H1 (cell line): ENCODE data around the gene LRPAP1. TPM values are rescaled to one million over a fixed set of nuclear protein-coding genes. Genes with fewer than 3 reads are reported as not detected.

Experiments
- CTCF ChIA-PET: fragments of 300-600 bp; sonication (Branson Sonifier 250); formaldehyde crosslinking; loops from one replicate; lab custom pipeline; 2021; ENCODE audit not compliant: partially characterized antibody; lab: Charles Lee
- POLR2A ChIA-PET: fragments of 300-600 bp; sonication (Branson Sonifier 250); formaldehyde crosslinking; loops from one replicate; lab custom pipeline; 2021; ENCODE audit warnings: inconsistent platforms; ENCODE audit not compliant: partially characterized antibody; lab: Charles Lee
- DNase-seq, 2 experiments: peaks; one replicate each; pipeline versions ENCODE4 v3.0.0 to v3.0.0-alpha.2; 2010 to 2022; ENCODE audit warnings: low spot score in 2 of 2, low read depth in 1 of 2, mixed read lengths in 1 of 2
- FAIRE-seq: peaks from 2 replicates; lab custom pipeline; 2011; peaks lifted over from hg19 to GRCh38; lab: Jason Lieb, UNC
- H2AFZ ChIP-seq: 2 replicates; pipeline ENCODE4 v1.8.1; 2012; ENCODE audit warnings: low read length, inconsistent platforms
- H2AK5ac ChIP-seq: 2 replicates; pipeline ENCODE4 v1.6.1; 2013; ENCODE audit warnings: low read depth, low read length
- H2BK120ac ChIP-seq: replicated peaks from 2 replicates; pipeline ENCODE3; 2013; ENCODE audit warnings: low read depth, low read length, inconsistent platforms
- H2BK12ac ChIP-seq: 2 replicates; pipeline ENCODE4 v1.6.1; 2013; ENCODE audit warnings: low read depth, low read length
- H2BK15ac ChIP-seq: 2 replicates; pipeline ENCODE4 v1.6.1; 2013; ENCODE audit warnings: low read length
- H2BK20ac ChIP-seq: 2 replicates; pipeline ENCODE4 v1.6.1; 2013; ENCODE audit warnings: low read length
- H2BK5ac ChIP-seq: 2 replicates; pipeline ENCODE4 v1.6.1; 2013; ENCODE audit warnings: low read depth, low read length
- H3K14ac ChIP-seq: 2 replicates; pipeline ENCODE4 v1.6.1; 2013; ENCODE audit warnings: inconsistent platforms; ENCODE audit not compliant: insufficient read length
- H3K18ac ChIP-seq: 2 replicates; pipeline ENCODE4 v1.6.1; 2013; ENCODE audit warnings: low read length; ENCODE audit errors: extremely low read depth
- H3K23ac ChIP-seq: 2 replicates; pipeline ENCODE4 v1.6.1; 2013; ENCODE audit warnings: inconsistent platforms; ENCODE audit not compliant: insufficient read length
- H3K23me2 ChIP-seq: 2 replicates; pipeline ENCODE4 v1.6.1; 2013; ENCODE audit warnings: low read depth, low read length
- H3K27ac ChIP-seq: 2 replicates; pipeline ENCODE4 v1.6.1; 2011; ENCODE audit warnings: low read depth, low read length, inconsistent platforms
- H3K27me3 ChIP-seq, 4 experiments: replicated peaks in 1 of 4; 1 replicate in 1 of 4; 2 replicates in 3 of 4; pipeline versions ENCODE4 v1.6.1 to v1.8.1; 2011 to 2013; ENCODE audit warnings: low read length in 3 of 4, mild to moderate bottlenecking in 3 of 4, inconsistent platforms in 2 of 4, mixed read lengths in 2 of 4, moderate library complexity in 1 of 4; ENCODE audit not compliant: control insufficient read depth in 3 of 4, insufficient read depth in 3 of 4; ENCODE audit errors: extremely low read depth in 1 of 4
- H3K36me3 ChIP-seq, 4 experiments: 2 replicates each; pipeline versions ENCODE4 v1.6.1 to v1.8.1; 2011 to 2013; ENCODE audit warnings: mild to moderate bottlenecking in 4 of 4, low read length in 3 of 4, moderate library complexity in 2 of 4, control low read depth in 1 of 4, inconsistent platforms in 1 of 4; ENCODE audit not compliant: insufficient read depth in 4 of 4, control insufficient read depth in 2 of 4
- H3K4ac ChIP-seq: replicated peaks from 2 replicates; pipeline ENCODE3; 2013; ENCODE audit warnings: low read length, low read depth, mixed read lengths, inconsistent platforms; ENCODE audit not compliant: insufficient read length
- H3K4me1 ChIP-seq, 4 experiments: replicated peaks in 1 of 4; 1 replicate in 1 of 4; 2 replicates in 3 of 4; pipeline versions ENCODE4 v1.6.1 to v1.8.1; 2011 to 2013; ENCODE audit warnings: low read length in 3 of 4, inconsistent platforms in 2 of 4, mixed read lengths in 1 of 4; ENCODE audit not compliant: insufficient read depth in 4 of 4, control insufficient read depth in 3 of 4
- H3K4me2 ChIP-seq, 2 experiments: 2 replicates each; pipeline versions ENCODE4 v1.6.1 to v1.8.1; 2011 to 2013; ENCODE audit warnings: low read depth in 2 of 2, low read length in 2 of 2, control low read depth in 1 of 2, inconsistent platforms in 1 of 2, mild to moderate bottlenecking in 1 of 2; ENCODE audit not compliant: insufficient read depth in 1 of 2
- H3K4me3 ChIP-seq, 4 experiments: fragments of 200-600, 300-600 bp in 1 of 4; sonication (generic), shearing (Covaris generic), sonication (Bioruptor Twin) in 1 of 4; 2 replicates each; pipeline versions ENCODE4 v1.5.1 to v1.8.1; 2011 to 2016; ENCODE audit warnings: low read length in 4 of 4, low read depth in 3 of 4, control low read depth in 2 of 4, inconsistent platforms in 2 of 4, mild to moderate bottlenecking in 2 of 4, mixed read lengths in 1 of 4, moderate library complexity in 1 of 4; ENCODE audit not compliant: insufficient read depth in 2 of 4; ENCODE audit errors: extremely low read depth in 1 of 4
- H3K56ac ChIP-seq: replicated peaks from 2 replicates; pipeline ENCODE3; 2013; ENCODE audit warnings: low read depth, mild to moderate bottlenecking, mixed read lengths, low read length, inconsistent platforms; ENCODE audit not compliant: insufficient read length
- H3K79me1 ChIP-seq: 2 replicates; pipeline ENCODE4 v1.6.1; 2013; ENCODE audit warnings: low read depth, low read length, control low read depth
- H3K79me2 ChIP-seq, 2 experiments: 2 replicates each; pipeline versions ENCODE4 v1.6.1 to v1.8.1; 2012 to 2013; ENCODE audit warnings: low read length in 2 of 2, mild to moderate bottlenecking in 2 of 2, inconsistent platforms in 1 of 2; ENCODE audit not compliant: insufficient read depth in 2 of 2, control insufficient read depth in 1 of 2
- H3K9ac ChIP-seq, 4 experiments: replicated peaks in 1 of 4; 1 replicate in 1 of 4; 2 replicates in 3 of 4; pipeline versions ENCODE4 v1.6.1 to v1.8.1; 2011 to 2013; ENCODE audit warnings: low read depth in 3 of 4, low read length in 3 of 4, control low read depth in 2 of 4, mild to moderate bottlenecking in 2 of 4, moderate library complexity in 2 of 4, inconsistent platforms in 1 of 4; ENCODE audit errors: extremely low read depth in 1 of 4
- H3K9me3 ChIP-seq, 2 experiments: 2 replicates each; pipeline versions ENCODE4 v1.6.1 to v1.8.1; 2012 to 2013; ENCODE audit warnings: mild to moderate bottlenecking in 2 of 2, moderate library complexity in 2 of 2, control low read depth in 1 of 2, inconsistent platforms in 1 of 2, low read depth in 1 of 2, low read length in 1 of 2, mixed read lengths in 1 of 2; ENCODE audit not compliant: insufficient read depth in 2 of 2
- H4K20me1 ChIP-seq, 2 experiments: replicated peaks in 1 of 2; 2 replicates each; pipeline versions ENCODE3 to v1.8.1; 2011 to 2013; ENCODE audit warnings: inconsistent platforms in 2 of 2, low read length in 2 of 2, mild to moderate bottlenecking in 1 of 2; ENCODE audit not compliant: insufficient read depth in 2 of 2, control insufficient read depth in 1 of 2
- H4K5ac ChIP-seq: 2 replicates; pipeline ENCODE4 v1.6.1; 2013; ENCODE audit warnings: low read length, low read depth, mixed read lengths, inconsistent platforms; ENCODE audit not compliant: insufficient read length
- H4K8ac ChIP-seq: 2 replicates; pipeline ENCODE4 v1.8.0; 2013; ENCODE audit warnings: mild to moderate bottlenecking, moderate library complexity, low read length, inconsistent platforms; ENCODE audit not compliant: insufficient read depth; ENCODE audit errors: extremely low read depth
- H4K91ac ChIP-seq: replicated peaks from 2 replicates; pipeline ENCODE3; 2013; ENCODE audit warnings: low read length, mixed read lengths, inconsistent platforms; ENCODE audit not compliant: insufficient read length
- ASH2L ChIP-seq: fragments of 200-600, 300-600 bp; sonication (generic); IDR thresholded peaks from one replicate; pipeline ENCODE4 v1.7.1; 2017; ENCODE audit warnings: low read length
- BRCA1 ChIP-seq: IDR thresholded peaks from 2 replicates; pipeline ENCODE4 v1.6.1; 2012; ENCODE audit warnings: low read depth, low read length, improper control_type of control experiment
- CBX5 ChIP-seq: fragments of 300-800, 300-1000 bp; sonication (generic); IDR thresholded peaks from 2 replicates; pipeline ENCODE4 v1.7.1; 2016; ENCODE audit warnings: antibody characterized with exemption, low read length, low read depth
- GTF2F1 ChIP-seq: IDR thresholded peaks from 2 replicates; pipeline ENCODE4 v1.6.1; 2012; ENCODE audit warnings: low read depth, low read length, improper control_type of control experiment, borderline replicate concordance
- MAFK ChIP-seq: IDR thresholded peaks from 2 replicates; pipeline ENCODE4 v1.6.1; 2012; ENCODE audit warnings: low read depth, mild to moderate bottlenecking, improper control_type of control experiment, low read length
- RBBP5 ChIP-seq: IDR thresholded peaks from 2 replicates; pipeline ENCODE4 v1.7.1; 2012; ENCODE audit warnings: low read depth, mild to moderate bottlenecking, inconsistent platforms, low read length, moderate library complexity, borderline replicate concordance
- SIN3A ChIP-seq, 2 experiments: IDR thresholded peaks in 1 of 2; conservative IDR thresholded peaks in 1 of 2; 2 replicates each; pipeline ENCODE4 v1.6.1; 2011 to 2012; ENCODE audit warnings: low read length in 2 of 2, improper control_type of control experiment in 1 of 2, low read depth in 1 of 2, mild to moderate bottlenecking in 1 of 2
- TBP ChIP-seq: IDR thresholded peaks from 2 replicates; pipeline ENCODE4 v1.6.1; 2011; ENCODE audit warnings: low read depth, low read length, improper control_type of control experiment
- WGBS, 2 experiments: shearing (Covaris generic) in 1 of 2; methylation state at CpG; one replicate each; pipeline versions ENCODE4 v1.1.6 to v1.1.7; 2013 to 2015; ENCODE audit warnings: low lambda C conversion rate in 2 of 2, mixed read lengths in 2 of 2, inconsistent platforms in 1 of 2, low coverage in 1 of 2, missing lambda C conversion rate in 1 of 2; ENCODE audit not compliant: insufficient replicate concordance in 2 of 2, insufficient coverage in 1 of 2, insufficient read length in 1 of 2; ENCODE audit errors: extremely low coverage in 1 of 2, missing lambda C conversion rate in 1 of 2; 5-methylcytosine and 5-hydroxymethylcytosine counted together
- polyA plus RNA-seq, 7 experiments: library from polyadenylated mRNA; depleted of rRNA in 3 of 7; stranded (reverse) in 5 of 7; unstranded in 2 of 7; fragments of >200 nt in 5 of 7; fragments of 200-250 nt in 2 of 7; gene quantifications; 1 replicate in 5 of 7; 2 replicates in 1 of 7; 4 replicates in 1 of 7; pipeline versions ENCODE4 v1.2.1 to v1.2.3, GENCODE V29; 2011 to 2013; ENCODE audit warnings: missing spikeins in 2 of 7, mixed read lengths in 2 of 7
- total RNA-seq: library from RNA; stranded (reverse); fragmentation: NEBNext Ultra II Directional; extraction: Animal tissue kit (Norgen Biotek cat#: 25700); gene quantifications from 2 replicates; pipeline ENCODE4 v1.2.1, GENCODE V29; 2021
- TF ChIP-seq, protein P1 (sequence below): IDR thresholded peaks from 2 replicates; pipeline ENCODE4 v1.6.1; 2011; ENCODE audit warnings: low read length, improper control_type of control experiment

Gene LRPAP1
- total and polyA plus RNA-seq, 2 of the 8 experiments (the other 6 are each of a cell fraction or from before 2014, with no cell fraction given), result 31.1 to 101 TPM

GRCh38 chr4:3505231-3505630 is 27.0 kb downstream of the LRPAP1 start:
- POLR2A ChIA-PET, result interaction anchor here (1.4 kb wide), 1 partner anchor 26 kb away, joined by 3 read pairs; no protein-coding TSS in a partner anchor
- H2BK20ac ChIP-seq, result no peak overlapping the region
- H2BK5ac ChIP-seq, result no peak overlapping the region
- no peak overlapping the region for H3K18ac ChIP-seq
- H3K23me2 ChIP-seq, result no peaks in the 10 kb centered on the region
- no peaks in the 10 kb centered on the region; a peak in 1 of 4 replicates for H3K79me2 ChIP-seq
- no peak overlapping the region for H3K14ac ChIP-seq
- peaks cover 0 to 5% (median 0%) of the 10 kb centered on the region in 4 experiments; a peak in 3 of 7 replicates for H3K27me3 ChIP-seq
- TF ChIP-seq CBX5 (no peak), TBP (no peak), MAFK (no peak), SIN3A (conservative IDR thresholded peaks at IDR 0.05 in 1 of 2, IDR thresholded peaks at IDR 0.05 in 1 of 2; ENCODE audit: low read depth in 1 of 2, low read length in 2 of 2) (no peak), BRCA1 (no peak), ASH2L (no peak), RBBP5 (no peak), GTF2F1 (no peak)
- TF ChIP-seq, protein P1, sequence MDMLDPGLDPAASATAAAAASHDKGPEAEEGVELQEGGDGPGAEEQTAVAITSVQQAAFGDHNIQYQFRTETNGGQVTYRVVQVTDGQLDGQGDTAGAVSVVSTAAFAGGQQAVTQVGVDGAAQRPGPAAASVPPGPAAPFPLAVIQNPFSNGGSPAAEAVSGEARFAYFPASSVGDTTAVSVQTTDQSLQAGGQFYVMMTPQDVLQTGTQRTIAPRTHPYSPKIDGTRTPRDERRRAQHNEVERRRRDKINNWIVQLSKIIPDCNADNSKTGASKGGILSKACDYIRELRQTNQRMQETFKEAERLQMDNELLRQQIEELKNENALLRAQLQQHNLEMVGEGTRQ, result no peak
- TF ChIP-seq, all 59 proteins: peak for 0
- Histone ChIP-seq H3K56ac (peak overlapping the region; percentile 16), H2BK15ac (no peak overlapping the region), H4K5ac (no peak overlapping the region), H3K4ac (no peak overlapping the region), H3K9ac (no peak overlapping the region), H3K79me1 (peaks cover 3% of the 10 kb centered on the region), H2AFZ (no peak overlapping the region), H3K4me2 (no peak overlapping the region), H4K8ac (no peak overlapping the region), H3K9me3 (no peaks in the 10 kb centered on the region), H2AK5ac (no peak overlapping the region), H3K36me3 (peaks cover 2 to 19% (median 10%) of the 10 kb centered on the region in 4 experiments; a peak in 5 of 8 replicates), H4K20me1 (peaks cover 26 to 49% of the 10 kb centered on the region in 2 experiments), H2BK12ac (no peak overlapping the region), H2BK120ac (no peak overlapping the region), H3K4me3 (no peak overlapping the region), H3K4me1 (no peaks in the 10 kb centered on the region; a peak in 2 of 7 replicates), H3K27ac (no peak overlapping the region), H4K91ac (no peak overlapping the region), H3K23ac (no peak overlapping the region)
- no peak for DNase-seq
- no peak for FAIRE-seq
- WGBS, 2 experiments, result 95% methylated on average over 11 of the region's 16 CpGs; no CpG with 5 or more reads in 1 of the 2 experiments
- CTCF ChIA-PET, result interaction anchor here (0.6 to 8.0 kb wide), 8 partner anchors 9 to 376 kb away, joined by 3 to 72 read pairs (median 3); no protein-coding TSS in a partner anchor
